Testis (tissue), 5 donors: ENCODE results near the gene GK2. TPM values are rescaled to one million over a fixed set of nuclear protein-coding genes. Genes with fewer than 3 reads are reported as not detected.

Experiments
- DNase-seq: peaks from one replicate; pipeline ENCODE4 v3.0.0-alpha.2; 2019
- H3K27ac ChIP-seq, 2 donors: fragments of 200-600 bp; sonication (generic); one replicate each; pipeline ENCODE4 v1.5.1; 2019
- H3K27me3 ChIP-seq: fragments of 200-600 bp; sonication (generic); one replicate; pipeline ENCODE4 v1.5.1; 2019
- H3K36me3 ChIP-seq: fragments of 200-600 bp; sonication (generic); one replicate; pipeline ENCODE4 v1.5.1; 2017; ENCODE audit warnings: low read depth; ENCODE audit errors: missing control alignments
- H3K4me1 ChIP-seq: fragments of 200-600 bp; sonication (generic); one replicate; pipeline ENCODE4 v1.5.1; 2019
- H3K4me3 ChIP-seq, 2 donors: fragments of 200-600 bp; sonication (generic); one replicate each; pipeline ENCODE4 v1.5.1; 2017 to 2019
- H3K9me3 ChIP-seq: fragments of 200-600 bp; sonication (generic); one replicate; pipeline ENCODE4 v1.5.1; 2017
- CTCF ChIP-seq, 3 experiments: fragments of 450-650 bp in 2 of 3; fragments of 200-600 bp in 1 of 3; sonication (generic) in 1 of 3; IDR thresholded peaks; one replicate each; pipeline ENCODE4 v1.5.1; 2016 to 2019; ENCODE audit warnings: antibody characterized with exemption in 3 of 3, mild to moderate bottlenecking in 2 of 3, moderate library complexity in 1 of 3
- POLR2A ChIP-seq: fragments of 450-650 bp; IDR thresholded peaks from one replicate; pipeline ENCODE4 v1.6.1; 2017; ENCODE audit warnings: antibody characterized with exemption, mild to moderate bottlenecking, moderate library complexity
- WGBS, 2 donors: methylation state at CpG; one replicate each; pipeline ENCODE4 v1.1.5; 2018; 5-methylcytosine and 5-hydroxymethylcytosine counted together
- intact Hi-C: fragments of 100-400 bp; cut with DNase I; formaldehyde crosslinking; loops from one replicate; pipeline ENCODE4 v1.15.1; 2023; ENCODE audit warnings: low total_unique reads
- long read RNA-seq, 2 donors: transcript quantifications; one replicate each; lab custom pipeline, GENCODE V29; 2026
- polyA plus RNA-seq: library from polyadenylated mRNA; stranded (reverse); fragments of 350-450 nt; fragmentation: Illumina TruSeq; extraction: RNeasy Lipid Tissue Mini Kit (QIAGEN cat#74804); gene quantifications from one replicate; pipeline ENCODE4 v1.2.3, GENCODE V29; 2014; ENCODE audit warnings: low read depth, low replicate concordance; ENCODE audit not compliant: insufficient read depth
- total RNA-seq, 2 donors: library from RNA; depleted of rRNA; stranded (reverse); fragments of >200 nt; gene quantifications; one replicate each; pipeline ENCODE4 v1.2.3, GENCODE V29; 2016

GK2 gene
- 10 to 100 TPM; 29.0 to 43.7 TPM for total RNA-seq
- 201 TPM for polyA plus RNA-seq
- long read RNA-seq, donor 1: 0 reads
- long read RNA-seq, donor 2, partial matches to known transcripts: 0 of 1 reads
- long read RNA-seq, donor 2, other reads (novel, unspliced or antisense): 0 of 1 reads

- intact Hi-C loops: no loop called here
- Histone ChIP-seq H3K36me3 (no peaks in the 10 kb centered on the region), H3K27me3 (no peaks in the 10 kb centered on the region), H3K4me3 (peak within 1 kb of the TSS in 1 of 2 donors; percentile 47), H3K4me1 (no peaks in the 10 kb centered on the region), H3K9me3 (no peaks in the 10 kb centered on the region), H3K27ac (peak within 1 kb of the TSS in 1 of 2 donors; percentile 35)
- 52 to 73% methylated on average over 16 of the region's 16 CpGs for WGBS, 2 donors
- TF ChIP-seq CTCF (IDR thresholded peaks at IDR 0.05) (no peak), POLR2A (no peak)
- DNase-seq: peak; percentile 75
Observed at GRCh38 chr4:79408063-79408462, at the start of gene GK2. TSS of gene GK2 (minus strand) at chr4:79408228. CDS start at chr4:79408200, 28 bp downstream.

- H3K27me3 ChIP-seq: no peaks in the 10 kb centered on the region
- H3K9me3 ChIP-seq: no peaks in the 10 kb centered on the region
- no peak overlapping the region for H3K4me3 ChIP-seq
- no peak for DNase-seq
- 52 to 57% methylated on average over 5 of the region's 5 CpGs for WGBS, 2 donors
- H3K36me3 ChIP-seq: no peaks in the 10 kb centered on the region
- no peaks in the 10 kb centered on the region for H3K4me1 ChIP-seq
- intact Hi-C loops: no loop called here
- H3K27ac ChIP-seq: no peak overlapping the region
- TF ChIP-seq POLR2A: no peak
- TF ChIP-seq CTCF (IDR thresholded peaks at IDR 0.05): no peak
Observed at GRCh38 chr4:79455216-79455615, 47.2 kb upstream of the GK2 start.

GRCh38 chr4:79454656-79455055 lies 46.6 kb upstream of the GK2 start:
- intact Hi-C loops: no loop called here
- DNase-seq: no peak
- H3K27me3 ChIP-seq: no peaks in the 10 kb centered on the region
- H3K9me3 ChIP-seq: no peaks in the 10 kb centered on the region
- no peak overlapping the region for H3K4me3 ChIP-seq
- no peak overlapping the region for H3K27ac ChIP-seq
- H3K4me1 ChIP-seq: no peaks in the 10 kb centered on the region
- H3K36me3 ChIP-seq: no peaks in the 10 kb centered on the region
- TF ChIP-seq POLR2A: no peak
- TF ChIP-seq CTCF (IDR thresholded peaks at IDR 0.05): no peak
- 93 to 96% methylated on average over 2 of the region's 2 CpGs for WGBS, 2 donors

- Histone ChIP-seq H3K4me3 (no peak overlapping the region), H3K27me3 (no peaks in the 10 kb centered on the region), H3K4me1 (no peaks in the 10 kb centered on the region), H3K36me3 (no peaks in the 10 kb centered on the region), H3K9me3 (no peaks in the 10 kb centered on the region), H3K27ac (no peak overlapping the region)
- TF ChIP-seq CTCF (IDR thresholded peaks at IDR 0.05) (no peak), POLR2A (no peak)
- DNase-seq: no peak
- 73 to 77% methylated on average over 2 of the region's 2 CpGs for WGBS, 2 donors
- intact Hi-C loops: no loop called here
Observed at GRCh38 chr4:79450053-79450452, 42.0 kb upstream of the GK2 start.

GRCh38 chr4:79446145-79446544 lies 38.1 kb upstream of the GK2 start:
- Histone ChIP-seq H3K36me3 (no peaks in the 10 kb centered on the region), H3K4me3 (no peak overlapping the region), H3K4me1 (no peaks in the 10 kb centered on the region), H3K9me3 (no peaks in the 10 kb centered on the region), H3K27me3 (no peaks in the 10 kb centered on the region), H3K27ac (no peak overlapping the region)
- intact Hi-C loops: no loop called here
- 59 to 68% methylated on average over 4 of the region's 4 CpGs for WGBS, 2 donors
- no peak for TF ChIP-seq CTCF (IDR thresholded peaks at IDR 0.05)
- TF ChIP-seq POLR2A: no peak
- DNase-seq: no peak
